ENCODE measurements around the gene SQOR. TPM values are rescaled to one million over a fixed set of nuclear protein-coding genes. Genes with fewer than 3 reads are reported as not detected.
"Not testable (repeated sequence)": the region's sequence is repeated elsewhere in the genome, so short reads cannot be mapped to it uniquely, and the experiment has no call there.

The SQOR gene
- total RNA-seq, 2 donors from 2014 or later, result 21.2 to 30.7 TPM

GRCh38 chr15:45648521-45649200 lies 13.8 kb downstream of the SQOR start:
- Histone ChIP-seq H3K4me3 (no peak overlapping the region), H3K27ac (no peak overlapping the region), H3K36me3 (no peaks in the 10 kb centered on the region), H3K27me3 (no peaks in the 10 kb centered on the region), H3K9me3 (no peaks in the 10 kb centered on the region), H3K4me1 (peaks cover 0 to 32% of the 10 kb centered on the region in 2 donors)
- no peak for TF ChIP-seq CTCF (IDR thresholded peaks at IDR 0.05)
- DNase-seq (ENCODE audit: low spot score), result no peak

GRCh38 chr15:45650007-45650406 lies 15.2 kb downstream of the SQOR start:
- H3K36me3 ChIP-seq; H3K9me3 ChIP-seq; H3K27me3 ChIP-seq; DNase-seq (ENCODE audit: low spot score); H3K27ac ChIP-seq; H3K4me3 ChIP-seq: not testable (repeated sequence)
- H3K4me1 ChIP-seq, result peaks cover 0 to 27% of the 10 kb centered on the region in 2 donors

- no peak for DNase-seq (ENCODE audit: low spot score)
- H3K27ac ChIP-seq, result no peak overlapping the region
- no peak overlapping the region for H3K4me3 ChIP-seq
- TF ChIP-seq CTCF (IDR thresholded peaks at IDR 0.05), result no peak
- H3K4me1 ChIP-seq, result peaks cover 0 to 17% of the 10 kb centered on the region in 2 donors
- no peaks in the 10 kb centered on the region for H3K9me3 ChIP-seq
- H3K36me3 ChIP-seq, result no peaks in the 10 kb centered on the region
- H3K27me3 ChIP-seq, result no peaks in the 10 kb centered on the region
These were observed 16.2 kb downstream of the SQOR start for GRCh38 chr15:45650889-45651525.

GRCh38 chr15:45653702-45654424 lies 19.0 kb downstream of the SQOR start:
- Histone ChIP-seq H3K27me3 (no peaks in the 10 kb centered on the region), H3K4me1 (peaks cover 0 to 13% of the 10 kb centered on the region in 2 donors), H3K9me3 (no peaks in the 10 kb centered on the region), H3K4me3 (no peak overlapping the region), H3K36me3 (no peaks in the 10 kb centered on the region), H3K27ac (no peak overlapping the region)
- TF ChIP-seq CTCF (IDR thresholded peaks at IDR 0.05), result no peak
- no peak for DNase-seq (ENCODE audit: low spot score)

- no peaks in the 10 kb centered on the region for H3K9me3 ChIP-seq
- H3K36me3 ChIP-seq, result no peaks in the 10 kb centered on the region
- H3K4me3 ChIP-seq, result no peak overlapping the region
- DNase-seq (ENCODE audit: low spot score), result no peak
- H3K4me1 ChIP-seq, result peaks cover 0 to 12% of the 10 kb centered on the region in 2 donors
- no peak overlapping the region for H3K27ac ChIP-seq
- H3K27me3 ChIP-seq, result no peaks in the 10 kb centered on the region
- TF ChIP-seq CTCF (IDR thresholded peaks at IDR 0.05), result no peak
These were observed 19.9 kb downstream of the SQOR start for GRCh38 chr15:45654749-45655148.

- no peak for TF ChIP-seq CTCF (IDR thresholded peaks at IDR 0.05)
- peaks cover 0 to 25% of the 10 kb centered on the region in 2 donors for H3K4me1 ChIP-seq
- no peaks in the 10 kb centered on the region for H3K27me3 ChIP-seq
- H3K4me3 ChIP-seq, result no peak overlapping the region
- H3K9me3 ChIP-seq, result no peaks in the 10 kb centered on the region
- DNase-seq (ENCODE audit: low spot score), result no peak
- no peak overlapping the region for H3K27ac ChIP-seq
- peaks cover 9% of the 10 kb centered on the region for H3K36me3 ChIP-seq
These were observed 22.4 kb downstream of the SQOR start for GRCh38 chr15:45657254-45657653.

Data from right atrium auricular region (tissue), 2 donors.